MM.1S (cell line): Measurements from ENCODE around the gene TMPRSS12.
"Not testable (repeated sequence)": the region's sequence is repeated elsewhere in the genome, so short reads cannot be mapped to it uniquely, and the experiment has no call there.

Experiments used
- DNase-seq: peaks from one replicate; pipeline ENCODE4 v3.0.0-alpha.2; 2015
- H2AFZ ChIP-seq: fragments of 300-600 bp; sonication (generic); 2 replicates; pipeline ENCODE4 v1.6.0; 2016; ENCODE audit warnings: antibody characterized with exemption, low read length
- H3F3A ChIP-seq: fragments of 300-600 bp; sonication (generic); 2 replicates; pipeline ENCODE4 v1.6.1; 2016; ENCODE audit warnings: mild to moderate bottlenecking, antibody characterized with exemption, low read length, moderate library complexity, mixed read lengths; ENCODE audit not compliant: insufficient read depth
- H3K27ac ChIP-seq: fragments of 300-600 bp; sonication (generic); 2 replicates; pipeline ENCODE4 v1.5.1; 2016; ENCODE audit warnings: mild to moderate bottlenecking, low read length
- H3K27me3 ChIP-seq: fragments of 300-600 bp; sonication (generic); replicated peaks from 2 replicates; pipeline ENCODE4 v1.6.0; 2016; ENCODE audit warnings: low read length; ENCODE audit not compliant: insufficient read depth
- H3K36me3 ChIP-seq: fragments of 300-600 bp; sonication (generic); replicated peaks from 2 replicates; pipeline ENCODE4 v1.6.1; 2016; ENCODE audit warnings: mild to moderate bottlenecking, low read length, mixed read lengths; ENCODE audit not compliant: insufficient read depth
- H3K4me1 ChIP-seq: fragments of 300-600 bp; sonication (generic); 2 replicates; pipeline ENCODE4 v1.6.1; 2016; ENCODE audit warnings: low read length, mixed read lengths
- H3K4me2 ChIP-seq: fragments of 300-600 bp; sonication (generic); 2 replicates; pipeline ENCODE4 v1.6.0; 2016; ENCODE audit warnings: low read depth, low read length
- H3K4me3 ChIP-seq: fragments of 300-600 bp; sonication (generic); 2 replicates; pipeline ENCODE4 v1.5.1; 2016; ENCODE audit warnings: low read length, mixed read lengths
- H3K79me2 ChIP-seq: fragments of 300-600 bp; sonication (generic); 2 replicates; pipeline ENCODE4 v1.6.1; 2016; ENCODE audit warnings: mixed run types, low read length, mixed read lengths
- H3K9ac ChIP-seq: fragments of 300-600 bp; sonication (generic); 2 replicates; pipeline ENCODE4 v1.6.1; 2016; ENCODE audit warnings: low read length, mixed read lengths
- H3K9me2 ChIP-seq: fragments of 300-600 bp; sonication (generic); replicated peaks from 2 replicates; pipeline ENCODE4 v1.6.1; 2016; ENCODE audit warnings: mild to moderate bottlenecking, low read length, mixed read lengths; ENCODE audit not compliant: insufficient read depth
- H3K9me3 ChIP-seq: fragments of 300-600 bp; sonication (generic); replicated peaks from 2 replicates; pipeline ENCODE4 v1.6.1; 2016; ENCODE audit warnings: mild to moderate bottlenecking, low read length, mixed read lengths; ENCODE audit not compliant: insufficient read depth
- H4K20me1 ChIP-seq: fragments of 300-600 bp; sonication (generic); 2 replicates; pipeline ENCODE4 v1.6.1; 2016; ENCODE audit warnings: mild to moderate bottlenecking, low read length, moderate library complexity, mixed read lengths; ENCODE audit not compliant: insufficient read depth
- EZH2 ChIP-seq: fragments of 300-600 bp; sonication (generic); optimal IDR thresholded peaks from 2 replicates; pipeline ENCODE3; 2017; ENCODE audit warnings: low read depth, mild to moderate bottlenecking, antibody characterized with exemption, low read length, mixed read lengths
- EZH2phosphoT487 ChIP-seq: fragments of 300-600 bp; sonication (generic); IDR thresholded peaks from 2 replicates; pipeline ENCODE4 v1.6.1; 2018; ENCODE audit warnings: antibody characterized with exemption, low read length
- TF ChIP-seq, protein P1 (sequence below): fragments of 300-600 bp; sonication (generic); IDR thresholded peaks from 2 replicates; pipeline ENCODE4 v1.5.1; 2016; ENCODE audit warnings: antibody characterized with exemption, low read length, mixed read lengths

TMPRSS12 gene

DNA sequence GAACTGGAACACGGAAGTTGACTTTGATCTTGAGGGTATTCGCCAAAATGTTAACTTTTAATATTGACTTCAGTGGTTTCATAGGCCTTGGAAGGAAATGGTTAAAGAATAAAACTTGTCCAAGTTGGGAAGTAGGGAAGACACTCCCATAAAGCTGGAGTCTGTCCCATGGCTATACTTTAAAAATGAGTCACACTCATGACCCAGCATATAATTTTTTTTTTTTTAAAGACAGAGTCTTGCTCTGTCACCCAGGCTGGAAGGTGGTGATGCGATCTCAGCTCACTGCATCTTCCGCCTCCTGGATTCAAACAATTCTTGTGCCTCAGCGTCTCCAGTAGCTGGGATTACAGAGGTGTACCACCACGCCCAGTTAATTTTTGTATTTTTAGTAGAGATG lies 19.6 kb downstream of the TMPRSS12 start:
- Histone ChIP-seq H3K9me2 (no peaks in the 10 kb centered on the region), H3K9ac (no peak overlapping the region), H3K9me3 (no peaks in the 10 kb centered on the region), H3K4me3 (no peak overlapping the region), H3K79me2 (no peaks in the 10 kb centered on the region), H2AFZ (no peak overlapping the region), H3F3A (no peaks in the 10 kb centered on the region), H3K36me3 (no peaks in the 10 kb centered on the region), H3K27me3 (no peaks in the 10 kb centered on the region), H3K27ac (no peak overlapping the region), H3K4me2 (no peak overlapping the region), H3K4me1 (no peaks in the 10 kb centered on the region), H4K20me1 (no peaks in the 10 kb centered on the region)
- no peak for TF ChIP-seq EZH2
- TF ChIP-seq EZH2phosphoT487: no peak
- TF ChIP-seq, protein P1, sequence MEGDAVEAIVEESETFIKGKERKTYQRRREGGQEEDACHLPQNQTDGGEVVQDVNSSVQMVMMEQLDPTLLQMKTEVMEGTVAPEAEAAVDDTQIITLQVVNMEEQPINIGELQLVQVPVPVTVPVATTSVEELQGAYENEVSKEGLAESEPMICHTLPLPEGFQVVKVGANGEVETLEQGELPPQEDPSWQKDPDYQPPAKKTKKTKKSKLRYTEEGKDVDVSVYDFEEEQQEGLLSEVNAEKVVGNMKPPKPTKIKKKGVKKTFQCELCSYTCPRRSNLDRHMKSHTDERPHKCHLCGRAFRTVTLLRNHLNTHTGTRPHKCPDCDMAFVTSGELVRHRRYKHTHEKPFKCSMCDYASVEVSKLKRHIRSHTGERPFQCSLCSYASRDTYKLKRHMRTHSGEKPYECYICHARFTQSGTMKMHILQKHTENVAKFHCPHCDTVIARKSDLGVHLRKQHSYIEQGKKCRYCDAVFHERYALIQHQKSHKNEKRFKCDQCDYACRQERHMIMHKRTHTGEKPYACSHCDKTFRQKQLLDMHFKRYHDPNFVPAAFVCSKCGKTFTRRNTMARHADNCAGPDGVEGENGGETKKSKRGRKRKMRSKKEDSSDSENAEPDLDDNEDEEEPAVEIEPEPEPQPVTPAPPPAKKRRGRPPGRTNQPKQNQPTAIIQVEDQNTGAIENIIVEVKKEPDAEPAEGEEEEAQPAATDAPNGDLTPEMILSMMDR: no peak
- DNase-seq: no peak

DNA sequence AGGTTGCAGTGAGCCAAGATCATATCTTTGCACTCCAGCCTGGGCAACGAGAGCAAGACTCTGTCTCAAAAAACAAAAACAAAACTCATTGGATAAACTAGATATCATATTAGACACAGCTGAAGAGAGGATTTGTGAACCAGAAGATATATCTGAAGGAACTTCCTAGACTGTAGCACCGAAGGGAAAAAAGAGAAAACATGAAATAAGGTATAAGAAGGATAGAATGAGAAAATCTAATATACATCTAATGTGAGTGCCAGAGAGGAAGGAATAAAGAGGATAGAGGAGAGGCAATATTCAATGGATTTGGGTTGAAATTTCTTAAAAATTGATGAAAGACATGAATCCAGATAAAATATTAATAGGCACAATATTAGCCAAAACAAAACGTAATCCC lies 22.5 kb downstream of the TMPRSS12 start:
- Histone ChIP-seq H3K4me1 (0 out of 2 replicates have a peak, but pooled peaks cover 4% of the 10 kb centered on the region), H3K9ac (no peak overlapping the region), H3K9me2 (no peaks in the 10 kb centered on the region), H4K20me1 (no peaks in the 10 kb centered on the region), H3K9me3 (no peaks in the 10 kb centered on the region), H3K27ac (no peak overlapping the region), H3F3A (no peaks in the 10 kb centered on the region), H3K4me3 (no peak overlapping the region), H3K27me3 (no peaks in the 10 kb centered on the region), H3K36me3 (no peaks in the 10 kb centered on the region), H3K79me2 (no peaks in the 10 kb centered on the region), H2AFZ (no peak overlapping the region), H3K4me2 (no peak overlapping the region)
- TF ChIP-seq EZH2 (no peak), EZH2phosphoT487 (no peak)
- TF ChIP-seq, protein P1: no peak
- DNase-seq: no peak

DNA sequence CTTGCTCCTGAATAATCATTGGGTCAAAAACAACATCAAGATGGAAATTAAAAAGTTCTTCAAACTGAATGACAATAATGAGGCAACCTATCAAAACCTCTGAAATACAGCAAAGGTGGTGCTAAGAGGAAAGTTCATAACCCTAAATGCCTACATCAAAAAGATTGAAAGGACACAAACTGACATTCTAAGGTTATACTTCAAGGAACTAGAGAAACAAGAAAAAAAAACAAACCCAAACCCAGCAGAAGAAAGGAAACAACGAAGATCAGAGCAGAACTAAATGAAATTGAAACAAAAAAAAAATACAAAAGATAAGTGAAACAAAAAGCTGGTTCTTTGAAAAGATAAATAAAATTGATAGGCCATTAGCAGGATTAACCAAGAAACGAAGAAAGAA lies 26.2 kb downstream of the TMPRSS12 start:
- H2AFZ ChIP-seq: 0 out of 2 replicates have a peak overlapping the region, but pooled peaks have one; percentile 11
- H3K4me2 ChIP-seq: peak overlapping the region; percentile 25; the same call in 1 of the 2 replicates
- H3K27ac ChIP-seq: peak overlapping the region; percentile 4; the same call in 1 of the 2 replicates
- not testable (repeated sequence) for H3K9me3 ChIP-seq, H3K4me3 ChIP-seq, H3K9me2 ChIP-seq, H4K20me1 ChIP-seq, H3K79me2 ChIP-seq, H3K9ac ChIP-seq, H3K36me3 ChIP-seq, H3K4me1 ChIP-seq, H3F3A ChIP-seq, H3K27me3 ChIP-seq
- DNase-seq: peak; percentile 38

DNA sequence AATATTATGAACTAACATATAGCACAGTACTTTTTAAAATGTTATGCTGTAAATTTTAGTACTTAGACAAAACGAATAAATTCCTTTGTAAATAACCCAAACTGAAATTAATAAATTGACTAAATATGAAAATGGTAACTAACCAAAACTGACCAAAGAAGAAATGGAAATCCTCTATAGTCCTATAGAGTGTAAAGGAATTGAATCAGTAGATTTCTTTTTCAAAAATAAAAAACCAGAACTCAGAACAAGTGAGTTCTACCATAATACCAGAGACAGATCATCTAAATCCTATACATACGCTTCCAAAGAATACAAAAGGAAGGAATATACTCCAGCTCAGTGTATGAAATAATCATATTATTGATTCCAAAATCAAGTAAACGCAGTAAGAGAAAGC lies 39.8 kb downstream of the TMPRSS12 start:
- H3K9ac ChIP-seq: no peak overlapping the region

More for the DNA sequence above, 39.8 kb downstream of the TMPRSS12 start:
- Histone ChIP-seq H3K4me3 (no peak overlapping the region), H3K9me3 (no peaks in the 10 kb centered on the region), H3K9me2 (no peaks in the 10 kb centered on the region), H3K4me1 (peaks cover 20% of the 10 kb centered on the region), H3K4me2 (no peak overlapping the region), H3K27ac (no peak overlapping the region), H3K79me2 (no peaks in the 10 kb centered on the region), H4K20me1 (no peaks in the 10 kb centered on the region), H3F3A (peaks cover 16% of the 10 kb centered on the region), H3K36me3 (no peaks in the 10 kb centered on the region), H3K27me3 (no peaks in the 10 kb centered on the region), H2AFZ (no peak overlapping the region)
- TF ChIP-seq EZH2: no peak
- TF ChIP-seq EZH2phosphoT487: no peak
- TF ChIP-seq, protein P1: no peak
- DNase-seq: no peak
